Smooth muscle cell (in vitro differentiated cells): ENCODE results near the gene CCDC57. TPM values are rescaled to one million over a fixed set of nuclear protein-coding genes. Genes with fewer than 3 reads are reported as not detected.

Experiments
- DNase-seq: peaks from one replicate; lab custom pipeline; 2025; ENCODE audit not compliant: unreplicated experiment; lab: John Stamatoyannopoulos, UW
- H2AFZ ChIP-seq: fragments of 200-600 bp; sonication (generic); 2 replicates; pipeline ENCODE4 v1.6.0; 2016; ENCODE audit warnings: antibody characterized with exemption, low read depth, mild to moderate bottlenecking
- H3F3A ChIP-seq: fragments of 200-600 bp; sonication (generic); 2 replicates; pipeline ENCODE4 v1.6.0; 2017; ENCODE audit warnings: antibody characterized with exemption, low read depth
- H3K27ac ChIP-seq: fragments of 200-600 bp; sonication (generic); 2 replicates; pipeline ENCODE4 v1.5.1; 2016; ENCODE audit warnings: low read depth, mild to moderate bottlenecking
- H3K27me3 ChIP-seq: fragments of 200-600 bp; sonication (generic); 2 replicates; pipeline ENCODE4 v1.6.1; 2016; ENCODE audit warnings: low read depth, mild to moderate bottlenecking
- H3K36me3 ChIP-seq: fragments of 200-600 bp; sonication (generic); 2 replicates; pipeline ENCODE4 v1.5.1; 2016; ENCODE audit warnings: low read depth
- H3K4me1 ChIP-seq: fragments of 200-600 bp; sonication (generic); 2 replicates; pipeline ENCODE4 v1.5.1; 2016; ENCODE audit warnings: low read depth
- H3K4me2 ChIP-seq: fragments of 200-600 bp; sonication (generic); 2 replicates; pipeline ENCODE4 v1.6.0; 2016; ENCODE audit warnings: mild to moderate bottlenecking
- H3K4me3 ChIP-seq: fragments of 200-600 bp; sonication (generic); 2 replicates; pipeline ENCODE4 v1.5.1; 2016; ENCODE audit warnings: mild to moderate bottlenecking
- H3K79me2 ChIP-seq: fragments of 200-600 bp; sonication (generic); 2 replicates; pipeline ENCODE4 v1.6.0; 2016; ENCODE audit warnings: low read depth, mild to moderate bottlenecking
- H3K9ac ChIP-seq: fragments of 200-600 bp; sonication (generic); 2 replicates; pipeline ENCODE4 v1.6.0; 2016; ENCODE audit warnings: low read depth
- H3K9me3 ChIP-seq: fragments of 200-600 bp; sonication (generic); replicated peaks from 2 replicates; pipeline ENCODE4 v1.5.1; 2016; ENCODE audit warnings: low read depth
- H4K20me1 ChIP-seq: fragments of 200-600 bp; sonication (generic); 2 replicates; pipeline ENCODE4 v1.6.0; 2016; ENCODE audit warnings: low read depth
- CTCF ChIP-seq: fragments of 200-600 bp; sonication (generic); IDR thresholded peaks from 2 replicates; pipeline ENCODE4 v1.5.1; 2017; ENCODE audit warnings: borderline replicate concordance, mild to moderate bottlenecking, antibody characterized with exemption; ENCODE audit not compliant: insufficient read depth, poor library complexity, severe bottlenecking
- WGBS: methylation state at CpG from one replicate; pipeline ENCODE4 v1.1.7; 2016; ENCODE audit warnings: low lambda C conversion rate; 5-methylcytosine and 5-hydroxymethylcytosine counted together
- polyA plus RNA-seq: library from polyadenylated mRNA; unstranded; fragments of >200 nt; fragmentation: Nextera tagmentation; extraction: Ambion mirVana; gene quantifications from 2 replicates; pipeline ENCODE4 v1.2.1, GENCODE V29; 2016
- total RNA-seq: library from RNA; depleted of rRNA; stranded (reverse); fragments of >200 nt; gene quantifications from 2 replicates; pipeline ENCODE4 v1.2.3, GENCODE V29; 2014

The CCDC57 gene
- total and polyA plus RNA-seq, 2 experiments from 2014 or later = 18.3 to 23.1 TPM

GRCh38 chr17:82200135-82200534, 12.5 kb downstream of the CCDC57 start:
- no peaks in the 10 kb centered on the region for H3K27me3 ChIP-seq
- no peak overlapping the region for H3K4me3 ChIP-seq
- no peaks in the 10 kb centered on the region for H3K36me3 ChIP-seq
- H3K79me2 ChIP-seq = no peaks in the 10 kb centered on the region
- H3K9me3 ChIP-seq = no peaks in the 10 kb centered on the region
- H2AFZ ChIP-seq = no peak overlapping the region
- H3K4me2 ChIP-seq = no peak overlapping the region
- WGBS = 97% methylated on average over 17 of the region's 17 CpGs
- H3K9ac ChIP-seq = no peak overlapping the region
- no peaks in the 10 kb centered on the region for H3K4me1 ChIP-seq
- DNase-seq = no peak
- peaks cover 4% of the 10 kb centered on the region for H3F3A ChIP-seq
- peaks cover 20% of the 10 kb centered on the region for H4K20me1 ChIP-seq
- no peak overlapping the region for H3K27ac ChIP-seq
- no peak for TF ChIP-seq CTCF

DNA sequence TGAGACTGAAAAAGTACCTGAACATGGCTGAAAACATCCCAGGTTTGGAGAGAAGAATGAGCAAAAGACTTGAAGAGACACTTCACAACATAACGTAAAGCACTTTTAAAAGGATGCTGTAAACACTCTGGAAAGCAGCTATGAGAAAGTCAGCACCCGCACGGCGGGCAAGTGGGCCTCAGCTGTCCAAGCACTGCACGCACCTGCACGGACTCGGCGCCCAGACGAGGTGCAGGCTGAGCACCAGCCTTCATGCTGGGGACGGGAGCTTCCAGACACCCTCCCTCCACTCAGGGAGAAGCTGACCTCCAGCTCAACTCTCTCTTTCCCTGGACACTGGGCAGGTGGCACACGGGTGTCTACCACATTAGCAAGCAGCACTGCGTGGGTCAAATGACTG, 13.1 kb downstream of the CCDC57 start:
- Histone ChIP-seq H3K36me3 (peaks cover 3% of the 10 kb centered on the region), H3K4me1 (no peaks in the 10 kb centered on the region), H3K79me2 (no peaks in the 10 kb centered on the region), H3K27ac (no peak overlapping the region), H3F3A (no peaks in the 10 kb centered on the region), H2AFZ (no peak overlapping the region), H3K4me3 (no peak overlapping the region), H3K27me3 (no peaks in the 10 kb centered on the region), H3K4me2 (no peak overlapping the region), H4K20me1 (peaks cover 14% of the 10 kb centered on the region), H3K9ac (no peak overlapping the region), H3K9me3 (no peaks in the 10 kb centered on the region)
- WGBS = 96% methylated on average over 12 of the region's 12 CpGs
- no peak for DNase-seq
- TF ChIP-seq CTCF = no peak

- H3K36me3 ChIP-seq = peaks cover 9% of the 10 kb centered on the region
- no peaks in the 10 kb centered on the region for H3K4me1 ChIP-seq
- TF ChIP-seq CTCF = no peak
- WGBS = 92% methylated on average over 4 of the region's 4 CpGs
- no peak overlapping the region for H3K9ac ChIP-seq
- no peaks in the 10 kb centered on the region for H3K9me3 ChIP-seq
- H2AFZ ChIP-seq = no peak overlapping the region
- no peaks in the 10 kb centered on the region for H3K79me2 ChIP-seq
- H3F3A ChIP-seq = no peaks in the 10 kb centered on the region
- H3K4me2 ChIP-seq = no peak overlapping the region
- peaks cover 4% of the 10 kb centered on the region for H4K20me1 ChIP-seq
- H3K27ac ChIP-seq = no peak overlapping the region
- DNase-seq = no peak
- no peak overlapping the region for H3K4me3 ChIP-seq
- H3K27me3 ChIP-seq = no peaks in the 10 kb centered on the region
Observed at GRCh38 chr17:82198092-82198491, 14.6 kb downstream of the CCDC57 start.
